ENCODE results near the gene MCU.
"Not testable (repeated sequence)": the region's sequence is repeated elsewhere in the genome, so short reads cannot be mapped to it uniquely, and the experiment has no call there.

MCU gene, protein sequence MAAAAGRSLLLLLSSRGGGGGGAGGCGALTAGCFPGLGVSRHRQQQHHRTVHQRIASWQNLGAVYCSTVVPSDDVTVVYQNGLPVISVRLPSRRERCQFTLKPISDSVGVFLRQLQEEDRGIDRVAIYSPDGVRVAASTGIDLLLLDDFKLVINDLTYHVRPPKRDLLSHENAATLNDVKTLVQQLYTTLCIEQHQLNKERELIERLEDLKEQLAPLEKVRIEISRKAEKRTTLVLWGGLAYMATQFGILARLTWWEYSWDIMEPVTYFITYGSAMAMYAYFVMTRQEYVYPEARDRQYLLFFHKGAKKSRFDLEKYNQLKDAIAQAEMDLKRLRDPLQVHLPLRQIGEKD

DNA sequence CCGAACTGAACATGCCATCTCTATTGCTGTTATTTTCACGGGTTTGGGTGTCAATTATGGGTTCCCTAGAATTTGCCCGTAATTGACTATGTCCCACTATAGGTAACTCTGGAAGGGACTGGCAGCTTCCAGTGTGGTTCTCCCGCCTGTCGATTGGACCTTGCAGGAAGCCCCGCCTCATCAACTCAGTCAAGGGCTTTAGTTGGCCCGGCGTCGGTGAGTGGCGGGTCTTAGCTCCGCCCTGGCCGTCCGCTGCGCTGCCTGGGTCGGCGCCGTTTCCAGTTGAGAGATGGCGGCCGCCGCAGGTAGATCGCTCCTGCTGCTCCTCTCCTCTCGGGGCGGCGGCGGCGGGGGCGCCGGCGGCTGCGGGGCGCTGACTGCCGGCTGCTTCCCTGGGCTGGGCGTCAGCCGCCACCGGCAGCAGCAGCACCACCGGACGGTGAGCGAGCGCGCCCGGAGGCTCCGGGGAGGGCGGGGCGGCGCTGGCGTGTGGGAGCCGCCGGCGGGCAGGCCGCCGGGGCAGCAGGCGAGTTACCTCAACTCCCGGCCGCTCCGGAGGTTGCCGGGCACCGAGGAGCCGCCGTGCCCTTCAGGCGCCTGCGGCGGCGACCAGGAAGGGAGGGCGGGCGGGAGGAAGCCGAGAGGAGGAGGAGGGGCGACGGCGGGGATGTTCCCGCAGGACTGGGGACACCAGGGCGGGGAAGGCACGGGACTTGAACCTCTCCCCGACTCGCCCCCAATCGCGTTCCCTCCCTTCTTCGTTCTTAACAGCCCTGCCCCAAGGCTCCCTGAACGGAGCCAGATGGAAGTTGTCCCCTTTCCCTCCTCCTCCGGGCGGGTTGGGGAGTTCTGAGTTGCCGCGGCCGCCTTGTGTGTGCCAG is at the start of gene MCU:
Gene MCU, plus strand, starts transcription at position 281 of the 881 bp plus-strand sequence. Its CDS starts 9 bp downstream, at position 290.
- DNase-seq, result peak; percentile 93 to 95

DNA sequence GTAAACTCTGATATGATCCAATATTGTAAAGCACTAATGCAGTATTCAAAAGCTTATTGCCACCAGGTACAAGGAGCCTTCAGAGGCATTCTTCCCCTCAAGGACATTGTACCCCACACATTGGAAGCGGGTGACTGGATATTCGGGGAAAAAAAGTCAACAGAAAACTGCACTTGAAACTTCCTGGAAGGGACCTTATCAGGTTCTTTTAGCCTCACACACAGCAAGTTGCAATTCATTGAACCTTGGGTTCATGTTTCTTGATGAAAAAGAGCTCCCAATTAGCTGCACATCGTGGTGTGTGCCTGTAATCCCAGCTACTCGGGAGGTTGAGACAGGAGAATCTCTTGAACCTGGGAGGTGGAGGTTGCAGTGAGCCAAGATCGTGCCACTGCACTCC is 49.6 kb upstream of the MCU start:
- DNase-seq, result no peak

DNA sequence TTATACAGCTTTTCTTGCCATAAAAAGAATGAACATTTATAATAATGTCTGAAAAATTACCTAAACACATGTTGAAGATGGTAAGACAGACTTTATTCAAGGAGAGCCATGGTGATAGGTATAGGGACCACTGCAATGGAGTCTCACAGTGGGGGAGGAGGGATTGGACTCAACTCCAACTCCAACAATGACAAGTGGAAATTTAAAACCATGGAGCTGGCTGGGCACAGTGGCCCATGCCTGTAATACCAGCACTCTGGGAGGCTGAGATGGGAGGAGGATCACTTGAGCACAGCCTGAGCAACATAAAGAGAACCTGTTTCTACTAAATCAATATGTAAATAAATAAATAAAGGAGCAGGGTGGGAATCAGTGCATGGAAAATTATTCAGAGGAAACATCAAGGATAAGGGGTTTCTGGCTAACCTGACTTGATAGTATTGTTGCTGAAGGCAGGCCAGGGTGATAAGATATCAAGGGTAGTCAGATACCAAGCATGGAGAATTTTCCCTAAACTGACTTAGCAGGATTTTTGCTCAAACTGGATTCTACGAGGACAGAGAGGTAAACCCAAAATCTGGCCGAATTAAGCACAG is 46.6 kb upstream of the MCU start:
- DNase-seq, result no peak

DNA sequence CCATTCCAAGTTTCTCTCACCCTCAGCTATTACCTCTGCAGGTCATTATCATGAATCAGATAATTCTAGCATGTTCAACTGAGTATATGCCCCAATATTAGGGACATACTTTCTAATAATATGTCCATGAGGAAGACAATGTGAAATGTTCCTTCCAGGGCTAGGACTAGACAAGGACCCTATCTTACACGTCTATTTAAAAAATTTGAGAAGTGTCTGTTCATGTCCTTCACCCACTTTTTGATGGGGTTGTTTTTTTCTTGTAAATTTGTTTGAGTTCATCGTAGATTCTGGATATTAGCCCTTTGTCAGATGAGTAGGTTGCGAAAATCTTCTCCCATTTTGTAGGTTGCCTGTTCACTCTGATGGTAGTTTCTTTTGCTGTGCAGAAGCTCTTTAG is 45.0 kb upstream of the MCU start:
- DNase-seq, result not testable (repeated sequence)

DNA sequence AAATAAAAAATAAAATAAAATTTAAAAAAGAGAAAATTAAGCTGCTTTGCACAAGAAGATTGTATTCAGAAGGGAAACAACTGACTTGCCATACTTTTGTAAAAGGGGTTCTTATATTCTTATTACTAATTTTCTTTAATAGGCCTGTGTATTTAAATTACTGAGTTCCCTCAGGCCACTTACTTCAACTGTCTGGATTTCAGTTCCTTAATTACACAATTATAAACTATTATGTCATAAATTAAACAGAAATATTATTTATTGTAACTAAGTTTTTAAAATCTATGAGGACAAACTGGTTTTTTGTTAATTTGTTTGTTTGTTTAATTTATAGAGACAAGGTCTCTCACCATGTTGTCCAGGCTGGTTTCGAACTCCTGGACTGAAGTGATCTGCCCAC is 43.6 kb upstream of the MCU start:
- no peak for DNase-seq

DNA sequence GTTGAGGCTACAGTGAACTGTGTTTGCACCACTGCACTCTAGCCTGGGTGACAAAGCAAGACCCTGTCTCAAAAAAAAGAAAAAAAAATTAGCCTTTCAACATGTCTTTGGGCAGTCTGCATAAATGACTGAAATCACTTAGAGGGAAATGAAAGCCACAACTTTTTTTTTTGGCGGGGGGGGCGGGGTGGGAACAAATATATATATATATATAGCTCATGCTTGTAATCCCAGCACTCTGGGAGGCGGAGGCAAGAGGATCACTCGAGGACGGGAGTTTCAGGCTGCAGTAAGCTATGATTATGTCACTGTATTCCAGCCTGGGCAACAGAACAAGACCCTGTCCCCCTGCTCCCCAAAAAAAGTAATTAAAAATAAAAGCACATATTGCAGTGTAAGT is 42.7 kb upstream of the MCU start:
- no peak for DNase-seq

DNA sequence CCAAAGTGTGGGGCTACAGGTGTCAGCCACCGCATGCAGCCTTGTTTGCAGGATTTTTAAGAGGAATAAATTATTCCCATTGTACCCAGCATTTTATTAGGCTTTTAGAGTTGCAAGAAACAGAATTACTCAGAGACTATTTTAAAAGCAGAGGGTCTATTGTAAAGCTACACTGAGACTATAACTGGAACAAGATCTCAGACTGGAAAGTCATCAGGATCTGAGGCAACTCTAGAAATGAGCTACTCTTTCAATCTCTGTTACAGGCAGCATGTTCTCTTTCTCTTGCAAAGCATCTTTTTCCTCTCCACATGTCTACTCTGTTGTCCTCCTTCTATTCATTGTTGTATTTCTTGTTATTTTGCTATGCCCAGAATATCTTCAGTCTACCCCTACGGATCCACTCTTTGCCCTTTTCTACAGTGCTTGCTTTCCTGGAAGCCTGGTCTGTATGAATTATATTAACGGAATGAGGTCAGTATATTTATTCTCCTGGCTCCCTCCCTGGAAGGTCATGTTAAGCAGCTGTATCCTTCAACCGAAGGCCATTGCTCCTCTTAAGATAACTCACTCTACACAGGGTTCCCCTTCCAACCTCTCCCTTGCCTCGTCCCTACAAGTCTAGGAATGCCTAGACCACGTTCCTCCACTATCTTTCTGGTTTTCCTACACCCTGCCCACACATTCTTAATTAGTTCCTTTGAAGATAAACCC is 38.4 kb upstream of the MCU start:
- DNase-seq, result no peak

DNA sequence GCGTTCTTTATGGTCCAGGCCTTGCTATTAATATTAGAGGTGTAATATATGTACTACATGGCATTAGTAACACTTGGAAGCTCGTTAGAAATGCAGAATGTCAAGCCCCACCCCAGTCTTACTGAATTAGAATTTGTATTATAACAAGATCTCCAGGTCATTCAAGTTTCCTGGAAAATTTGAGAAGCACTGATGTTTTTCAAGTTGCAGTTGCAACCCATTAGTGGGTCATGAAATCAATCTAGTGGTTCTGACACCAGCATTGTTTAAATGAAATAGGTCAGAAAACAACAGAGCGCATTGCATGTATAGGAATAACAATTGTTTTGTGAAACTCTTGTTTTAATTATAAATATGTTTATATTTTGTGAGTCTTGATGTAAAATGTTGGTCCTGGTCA is 37.2 kb upstream of the MCU start:
- DNase-seq, result no peak

DNA sequence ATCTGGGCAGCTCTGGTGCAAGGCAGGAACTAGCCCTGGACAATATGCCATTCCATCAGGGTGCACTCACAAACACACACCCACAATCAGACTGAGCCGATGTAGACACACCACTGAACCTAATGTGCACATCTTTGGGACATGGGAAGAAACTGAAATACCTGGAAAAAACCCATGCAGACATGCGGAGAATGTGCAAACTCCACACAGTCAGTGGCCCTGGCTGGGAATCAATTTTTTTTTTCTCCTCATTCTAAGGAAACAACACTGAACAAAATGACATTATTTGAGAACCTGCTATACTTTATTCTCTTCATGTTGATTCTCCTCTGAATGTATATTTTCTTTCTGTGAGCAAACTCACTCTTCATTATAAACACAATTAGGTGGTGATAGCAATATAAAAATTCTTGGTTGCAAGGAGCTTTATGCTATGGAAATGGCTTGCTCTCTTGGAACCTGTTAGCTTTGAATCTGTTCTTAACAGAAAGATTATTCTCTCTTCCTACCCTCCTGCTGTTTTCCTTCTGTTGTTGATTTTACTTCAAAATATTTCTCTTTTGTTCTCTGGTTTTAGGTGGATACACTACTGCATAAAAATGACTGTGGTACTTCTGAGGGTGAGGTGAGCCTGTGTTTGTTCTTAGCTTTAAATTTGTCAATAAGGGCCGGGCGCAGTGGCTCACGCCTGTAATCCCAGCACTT is 33.1 kb upstream of the MCU start:
- no peak for DNase-seq

DNA sequence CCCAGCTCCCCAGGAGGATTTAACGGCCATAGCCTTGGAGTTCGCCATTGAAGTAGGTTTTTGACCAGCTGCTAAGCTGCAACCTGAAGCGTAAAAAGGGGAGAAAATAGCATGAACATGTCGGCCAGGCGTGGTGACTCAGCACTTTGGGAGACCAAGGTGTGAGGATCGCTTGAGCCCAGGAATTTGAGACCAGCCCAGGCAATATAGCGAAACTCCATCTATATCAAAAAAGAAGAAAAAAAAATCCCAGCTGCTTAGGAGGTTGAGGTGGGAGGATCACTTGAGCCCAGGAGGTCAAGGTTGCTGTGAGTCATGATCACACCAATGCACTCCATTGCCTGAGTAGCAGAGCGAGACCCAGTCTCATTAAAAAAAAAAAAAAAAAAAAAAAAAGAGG is 32.2 kb upstream of the MCU start:
- DNase-seq, result no peak

DNA sequence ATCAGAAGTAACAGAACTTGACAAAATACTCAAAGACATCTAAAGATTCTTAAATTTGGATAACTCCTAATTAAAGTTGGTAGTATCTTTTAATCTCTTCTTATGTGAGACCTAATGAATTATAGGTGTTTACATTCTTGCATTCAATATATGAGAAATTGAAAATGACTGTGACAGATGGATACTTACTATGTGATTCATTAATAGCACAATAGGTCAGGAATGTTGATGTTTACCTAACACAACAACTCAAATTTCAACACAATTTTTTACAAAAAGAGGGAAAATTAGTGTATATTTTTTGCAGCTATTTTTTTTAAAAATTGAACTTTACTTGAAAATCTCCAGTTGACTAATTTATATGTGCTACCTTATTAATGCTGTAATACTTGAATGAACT is 31.7 kb upstream of the MCU start:
- DNase-seq, result no peak

DNA sequence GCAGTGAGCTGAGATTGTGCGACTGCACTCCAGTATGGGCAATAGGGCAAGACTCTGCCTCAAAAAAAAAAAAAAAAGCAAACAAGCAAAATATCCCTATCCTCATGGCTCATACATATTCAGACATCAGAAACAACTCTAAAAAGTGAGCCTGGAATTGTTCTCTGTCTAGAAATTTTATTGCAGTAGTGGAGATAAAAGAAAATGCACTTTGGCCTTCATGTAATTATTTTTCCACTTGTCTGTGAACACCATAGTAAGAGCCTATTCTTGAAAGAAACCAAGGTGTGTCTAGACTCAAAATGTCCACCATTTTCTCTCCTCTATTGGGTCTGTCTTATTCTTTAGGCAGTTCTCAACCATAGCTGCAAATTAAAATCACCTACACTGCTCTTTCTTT is 30.5 kb upstream of the MCU start:
- no peak for DNase-seq

DNA sequence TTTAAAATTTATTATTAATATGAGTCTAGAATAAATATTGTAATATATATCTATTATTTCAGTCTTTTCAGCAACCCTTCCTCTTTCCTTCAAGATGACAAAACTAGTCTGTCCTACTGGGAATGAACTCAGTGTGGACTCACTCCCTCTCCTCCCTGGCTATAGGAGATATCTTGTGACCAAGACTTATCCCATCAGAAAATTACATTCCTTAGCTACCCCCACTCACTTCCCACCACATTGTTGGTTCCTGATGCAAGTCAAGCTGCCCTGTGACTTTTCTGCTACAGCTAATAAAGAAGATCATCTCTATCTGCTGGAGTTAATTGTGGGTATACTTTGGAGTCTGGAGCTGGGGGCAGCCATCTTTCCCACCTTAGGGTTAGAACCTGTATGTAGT is 28.0 kb upstream of the MCU start:
- DNase-seq, result no peak

DNA sequence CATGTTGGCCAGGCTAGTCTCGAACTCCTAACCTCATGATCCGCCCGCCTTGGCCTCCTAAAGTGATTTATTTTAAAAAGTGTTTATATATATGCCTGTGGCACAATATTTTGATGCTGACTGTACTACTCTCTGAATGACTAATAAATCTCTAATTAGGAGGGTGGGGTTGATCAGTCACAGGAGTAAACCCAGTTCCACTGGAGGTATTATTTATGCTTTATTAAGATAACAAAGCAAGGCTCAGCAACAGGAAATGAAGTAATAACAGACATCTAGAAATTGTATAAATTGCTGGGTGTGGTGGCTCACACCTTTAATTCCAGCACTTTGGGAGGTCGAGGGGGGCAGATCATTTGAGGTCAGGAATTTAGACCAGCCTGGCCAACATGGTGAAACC is 26.0 kb upstream of the MCU start:
- DNase-seq, result no peak

DNA sequence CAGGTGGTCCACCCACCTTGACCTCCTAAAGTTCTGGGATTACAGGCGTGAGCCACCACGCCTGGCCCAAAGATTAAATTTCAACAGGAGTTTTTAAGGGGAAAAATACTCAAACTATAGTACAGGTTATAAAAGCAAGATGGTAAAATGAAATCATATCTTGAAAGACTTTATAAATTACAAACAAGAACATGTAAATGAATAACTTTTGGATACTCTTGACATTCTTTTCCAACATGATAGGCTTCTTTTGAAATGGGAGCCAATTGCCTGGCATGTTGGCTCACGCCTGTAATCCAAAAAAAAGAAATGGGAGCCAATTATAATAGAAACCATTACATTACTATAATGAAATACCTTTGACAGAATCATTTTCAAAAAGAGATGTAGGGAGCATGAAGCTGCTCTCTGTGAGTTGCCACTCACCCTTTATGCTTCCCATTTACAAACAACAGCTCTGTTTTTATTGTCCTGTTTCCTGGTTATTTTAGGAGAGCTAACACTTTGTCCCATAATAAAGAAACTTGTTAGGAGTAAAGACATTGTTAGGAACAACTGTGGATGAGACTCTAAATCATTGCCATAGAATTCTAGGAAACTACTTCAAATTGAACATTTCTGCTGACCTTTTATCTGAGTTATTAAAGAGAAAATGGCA is 24.6 kb upstream of the MCU start:
- DNase-seq, result no peak

DNA sequence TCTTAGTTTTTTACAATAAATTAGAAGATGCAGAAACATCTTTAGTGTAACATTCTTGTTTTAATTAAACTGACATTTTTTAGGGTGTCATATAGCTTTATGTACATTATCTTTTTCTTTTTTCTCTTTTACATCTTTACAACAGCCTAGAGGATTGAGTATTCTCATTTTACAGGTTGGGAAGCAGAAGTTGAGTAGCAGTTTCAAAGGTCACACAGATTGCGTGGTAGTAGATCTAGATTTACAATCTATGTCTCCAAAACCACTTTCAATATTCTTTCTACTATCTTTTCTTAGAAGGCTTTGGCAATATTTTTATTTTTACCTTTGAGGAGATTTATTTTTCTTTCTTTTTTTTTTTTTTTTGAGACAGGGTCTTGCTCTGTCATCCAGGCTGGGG is 18.7 kb upstream of the MCU start:
- no peak for DNase-seq

DNA sequence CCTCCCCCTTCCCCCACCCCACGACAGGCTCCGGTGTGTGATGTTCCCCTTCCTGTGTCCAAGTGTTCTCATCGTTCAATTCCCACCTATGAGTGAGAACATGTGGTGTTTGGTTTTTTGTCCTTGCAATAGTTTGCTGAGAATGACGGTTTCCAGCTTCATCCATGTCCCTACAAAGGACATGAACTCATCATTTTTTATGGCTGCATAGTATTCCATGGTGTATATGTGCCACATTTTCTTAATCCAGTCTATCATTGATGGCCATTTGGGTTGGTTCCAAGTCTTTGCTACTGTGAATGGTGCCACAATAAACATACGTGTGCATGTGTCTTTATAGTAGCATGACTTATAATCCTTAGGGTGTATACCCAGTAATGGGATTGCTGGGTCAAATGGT is 17.8 kb upstream of the MCU start:
- not testable (repeated sequence) for DNase-seq

DNA sequence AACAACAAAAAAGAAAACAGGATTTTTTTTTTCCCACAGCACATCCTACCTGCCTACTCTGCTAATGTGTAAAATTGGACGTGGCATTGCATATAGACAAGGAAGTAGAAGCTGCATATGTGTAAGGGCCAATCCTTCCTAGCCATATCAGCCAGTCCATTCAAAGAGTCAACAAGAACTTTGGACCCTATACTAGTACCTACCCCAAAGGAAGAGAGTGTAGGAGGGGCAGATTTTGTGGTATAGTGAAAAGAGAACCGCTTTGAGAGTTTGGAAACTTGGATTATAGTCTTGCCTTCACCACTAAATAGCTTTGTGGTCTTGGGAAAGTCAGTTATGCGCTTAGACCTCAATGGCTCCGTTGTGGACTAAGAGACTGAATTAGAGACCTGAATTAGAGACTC is 12.1 kb upstream of the MCU start:
- DNase-seq, result no peak

DNA sequence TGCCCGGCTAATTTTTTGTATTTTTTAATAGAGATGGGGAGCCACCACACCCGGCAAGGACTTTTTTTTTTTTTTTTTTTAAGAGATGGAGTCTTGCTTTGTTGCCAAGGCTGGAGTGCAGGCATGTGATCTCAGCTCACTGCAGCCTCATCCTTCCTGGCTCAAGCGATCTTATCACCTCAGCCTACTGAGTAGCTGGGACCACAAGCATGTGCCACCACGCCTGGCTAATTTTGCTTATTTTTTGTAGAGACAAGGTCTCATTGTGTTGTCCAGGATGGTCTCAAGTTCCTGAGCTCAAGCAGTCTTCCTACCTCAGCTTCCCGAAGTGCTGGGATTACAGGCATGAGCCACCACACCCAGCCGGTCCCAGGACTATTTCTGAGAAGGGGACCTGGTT is 9.3 kb upstream of the MCU start:
- DNase-seq, result no peak

DNA sequence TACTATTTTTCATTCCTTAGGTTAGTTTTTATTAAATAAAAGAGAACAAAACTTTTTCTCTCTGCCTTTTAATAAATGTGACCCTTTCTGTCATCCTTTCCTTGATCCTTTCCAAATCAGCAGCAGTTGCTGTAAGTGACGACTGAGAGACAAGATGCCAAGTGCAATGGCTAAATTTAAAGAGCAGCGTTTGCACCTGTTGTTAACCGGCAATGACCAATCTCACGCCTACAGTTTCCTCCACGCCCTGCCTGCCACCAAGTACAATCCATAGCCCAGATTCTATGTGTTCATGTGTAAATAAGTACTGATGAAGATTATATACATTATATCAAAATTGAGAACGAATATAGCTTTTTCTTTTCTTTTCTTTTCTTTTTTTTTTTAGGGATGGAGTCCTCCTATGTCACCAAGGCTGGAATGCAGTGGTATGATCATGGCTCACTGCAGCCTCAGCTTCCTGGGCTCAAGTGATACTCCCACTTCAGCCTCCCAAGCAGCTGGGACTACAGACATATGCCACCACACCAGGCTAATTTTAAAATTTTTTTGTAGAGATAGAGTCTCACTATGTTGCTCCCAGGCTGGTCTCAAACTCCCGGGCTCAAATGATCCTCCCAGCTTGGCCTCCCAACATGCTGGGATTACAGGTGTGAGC is 6.5 kb upstream of the MCU start:
- no peak for DNase-seq

DNA sequence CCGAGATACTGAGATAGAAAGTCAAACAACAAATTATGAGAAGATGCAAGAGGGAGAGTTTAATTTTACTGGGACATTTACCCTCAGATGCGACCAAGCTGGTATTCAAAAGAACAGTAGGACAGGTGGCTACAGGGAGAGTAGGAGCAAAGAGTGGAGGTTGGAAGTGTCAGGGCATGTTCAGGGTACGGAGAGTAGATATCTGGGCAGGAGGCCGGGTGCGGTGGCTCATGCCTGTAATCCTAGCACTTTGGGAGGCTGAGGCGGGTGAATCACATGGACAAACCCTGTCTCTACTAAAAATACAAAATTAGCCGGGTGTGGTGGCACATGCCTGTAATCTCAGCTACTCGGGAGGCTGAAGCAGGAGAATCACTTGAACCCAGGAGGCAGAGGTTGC is 5.5 kb upstream of the MCU start:
- DNase-seq, result not testable (repeated sequence)

DNA sequence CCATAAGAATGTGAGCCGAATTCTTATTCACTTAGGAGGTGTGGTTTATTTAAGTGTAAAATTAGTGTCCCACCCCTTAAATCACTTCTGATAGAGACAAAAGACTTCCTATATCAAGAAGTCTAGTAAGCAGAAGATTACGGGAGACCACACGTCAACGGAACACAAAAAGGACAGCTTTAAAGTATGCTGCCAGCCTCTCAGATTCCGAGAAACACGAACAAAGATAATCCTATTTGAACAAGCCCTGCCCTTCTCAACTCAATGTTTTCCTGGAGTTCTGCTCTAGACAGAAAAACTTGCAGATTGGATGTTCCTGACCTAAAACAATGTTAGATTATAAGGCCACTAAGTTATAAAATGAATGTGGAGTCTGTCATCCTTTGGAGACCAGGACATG is 4.9 kb upstream of the MCU start:
- no peak for DNase-seq
